HG03095 (cell line): ENCODE data around the gene TMEM72.

ENCODE experiments used
- ATAC-seq: cut with Tn5 transposase; IDR thresholded peaks from one replicate; pipeline ENCODE4 v1.9.1; 2021; ENCODE audit warnings: moderate library complexity; ENCODE audit not compliant: unreplicated experiment

The TMEM72 gene

GRCh38 chr10:44933451-44934321 is 22.5 kb downstream of the TMEM72 start:
- no peak for ATAC-seq

- ATAC-seq, result no peak
These were observed 23.5 kb downstream of the TMEM72 start for GRCh38 chr10:44934416-44935200.

GRCh38 chr10:44935201-44935965 is 24.2 kb downstream of the TMEM72 start:
- ATAC-seq, result no peak

- no peak for ATAC-seq
These were observed 24.8 kb downstream of the TMEM72 start for GRCh38 chr10:44935966-44936295.

DNA sequence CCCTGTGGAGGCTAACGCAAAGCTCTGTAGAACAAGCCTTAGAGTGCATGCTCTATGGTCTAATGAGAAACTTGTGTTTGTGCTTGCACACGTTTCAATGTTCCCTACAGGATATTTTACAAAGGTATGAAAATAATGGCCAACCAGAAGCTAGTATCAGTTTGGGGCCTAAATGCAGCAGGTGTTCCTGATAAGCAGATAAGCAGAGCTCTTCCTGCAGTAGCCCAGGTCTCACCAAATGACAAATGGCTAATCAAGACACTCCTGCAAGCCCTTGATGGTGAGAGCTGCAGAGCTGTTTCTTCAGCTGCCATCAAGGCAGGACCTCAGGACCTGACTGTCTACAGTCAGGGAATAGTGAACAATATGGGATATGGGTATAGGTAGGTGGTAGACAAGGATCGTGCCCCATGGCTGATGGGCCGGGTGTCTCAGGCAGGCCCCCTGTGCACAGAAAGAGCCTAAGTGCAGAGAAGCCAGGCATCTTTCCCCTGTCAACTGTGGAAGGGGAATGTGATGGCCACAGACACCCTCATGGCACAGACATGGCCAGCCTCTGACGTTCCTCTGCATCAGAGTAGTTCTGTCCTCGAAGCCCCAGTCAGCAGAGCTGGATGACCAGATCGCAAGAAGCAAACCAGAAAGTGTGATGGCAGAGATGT is 25.3 kb downstream of the TMEM72 start:
- no peak for ATAC-seq

DNA sequence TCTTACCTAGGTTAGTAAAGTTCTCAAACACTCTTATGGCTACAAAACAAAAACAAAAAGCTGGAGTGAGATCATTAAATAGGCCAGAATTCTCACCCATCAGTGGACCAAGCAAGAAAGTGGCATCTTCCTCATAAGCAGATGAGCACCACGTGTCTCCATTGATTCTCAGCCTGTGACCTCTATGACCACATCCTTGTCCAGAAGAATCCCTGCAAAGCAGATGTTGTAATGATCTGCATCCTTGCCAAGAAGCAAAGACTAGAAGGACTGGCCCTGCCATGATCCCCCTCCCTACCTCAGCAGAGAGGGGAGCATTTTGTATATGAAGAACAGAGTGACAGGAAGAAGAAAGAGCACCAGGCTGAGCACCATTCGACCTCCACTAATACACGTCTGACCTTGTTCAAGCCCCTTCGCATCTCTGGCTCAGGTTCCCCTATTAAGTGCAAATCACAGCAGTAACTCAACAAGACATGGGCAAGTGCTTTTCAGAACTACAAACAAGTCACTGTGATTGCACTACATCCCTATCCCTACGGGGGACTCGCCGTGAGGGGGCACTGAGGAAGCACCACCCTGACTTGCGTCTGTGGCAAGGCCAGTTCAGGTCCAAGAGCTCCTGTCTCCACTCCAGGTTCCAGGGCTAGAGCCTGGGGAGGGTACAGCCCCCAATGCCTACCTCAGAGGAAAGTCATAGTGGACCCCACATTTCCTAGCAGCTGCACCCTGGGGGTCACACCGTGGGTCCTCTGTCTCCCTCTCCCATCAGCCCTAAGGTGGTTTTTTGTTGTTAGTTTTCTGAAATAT is 26.3 kb downstream of the TMEM72 start:
- ATAC-seq, result no peak

GRCh38 chr10:44938956-44939355 is 27.8 kb downstream of the TMEM72 start:
- ATAC-seq, result no peak

DNA sequence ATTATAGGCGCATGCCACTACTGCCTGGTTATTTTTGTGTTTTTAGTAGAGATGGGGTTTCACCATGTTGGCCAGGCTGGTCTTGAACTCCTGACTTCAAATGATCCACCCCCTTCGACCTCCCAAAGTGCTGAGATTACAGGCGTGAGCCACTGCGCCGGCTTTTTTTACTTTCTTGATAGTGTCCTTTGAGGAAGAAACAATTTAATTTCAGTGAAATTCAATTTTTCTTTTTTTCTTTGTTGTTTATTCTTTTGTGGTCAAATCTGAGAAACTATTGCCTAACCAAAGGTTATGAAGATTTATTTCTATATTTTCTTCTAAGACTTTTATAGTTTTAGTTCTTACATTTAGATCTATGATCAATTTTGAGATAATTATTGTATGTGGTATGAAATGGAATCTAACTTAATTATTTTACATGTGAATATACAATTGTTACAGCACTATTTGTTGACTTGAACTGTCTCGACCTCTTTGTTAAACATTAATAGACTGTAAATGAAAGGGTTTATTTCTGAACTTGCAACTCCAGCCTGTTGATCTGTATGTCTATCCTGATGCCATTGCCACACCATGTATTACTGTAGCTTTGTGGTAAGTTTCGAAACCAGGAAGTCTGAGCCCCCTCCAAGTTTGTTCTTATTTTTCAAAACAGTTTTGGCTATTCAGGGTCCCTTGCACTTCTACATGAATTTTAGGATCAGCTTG is 28.7 kb downstream of the TMEM72 start:
- no peak for ATAC-seq

DNA sequence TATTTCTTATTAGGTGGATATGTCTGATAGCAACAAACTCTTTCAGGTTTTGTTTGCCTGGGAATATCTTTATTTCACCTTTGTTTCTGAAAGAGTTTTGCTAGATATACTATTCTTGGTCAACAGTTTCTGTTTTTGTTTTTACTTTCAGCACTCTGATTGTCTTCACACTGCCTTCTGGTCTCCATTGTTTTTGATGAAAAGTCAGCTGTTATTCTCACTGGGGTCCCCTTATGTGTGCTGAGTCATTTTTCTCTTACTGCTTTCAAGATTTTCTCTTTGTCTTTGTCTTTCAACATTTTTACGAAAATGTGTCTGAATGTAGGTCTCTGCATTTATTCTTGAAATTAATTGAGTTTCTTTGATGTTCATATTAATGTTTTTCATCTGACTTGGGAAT is 33.2 kb downstream of the TMEM72 start:
- no peak for ATAC-seq

DNA sequence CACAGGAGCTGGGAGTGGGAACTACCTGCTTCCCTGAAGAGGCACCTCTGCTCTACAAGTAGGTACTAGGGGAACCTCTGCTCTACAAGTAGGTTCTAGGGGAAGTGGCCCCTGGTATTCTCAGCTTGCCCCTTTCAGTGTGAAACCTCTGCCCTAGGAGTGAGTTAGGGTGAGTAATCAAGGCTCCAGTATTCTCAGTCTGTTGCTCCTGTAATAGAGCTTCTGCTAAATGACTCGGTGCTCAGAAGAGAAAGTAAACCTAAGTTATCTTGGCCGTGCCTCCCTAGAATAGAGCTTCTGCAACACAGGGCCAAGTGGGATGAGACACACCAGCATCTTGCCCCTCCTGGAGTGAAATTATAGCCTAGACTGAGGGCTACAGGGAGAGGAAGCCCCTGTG is 35.1 kb downstream of the TMEM72 start:
- peak; percentile 41 for ATAC-seq

DNA sequence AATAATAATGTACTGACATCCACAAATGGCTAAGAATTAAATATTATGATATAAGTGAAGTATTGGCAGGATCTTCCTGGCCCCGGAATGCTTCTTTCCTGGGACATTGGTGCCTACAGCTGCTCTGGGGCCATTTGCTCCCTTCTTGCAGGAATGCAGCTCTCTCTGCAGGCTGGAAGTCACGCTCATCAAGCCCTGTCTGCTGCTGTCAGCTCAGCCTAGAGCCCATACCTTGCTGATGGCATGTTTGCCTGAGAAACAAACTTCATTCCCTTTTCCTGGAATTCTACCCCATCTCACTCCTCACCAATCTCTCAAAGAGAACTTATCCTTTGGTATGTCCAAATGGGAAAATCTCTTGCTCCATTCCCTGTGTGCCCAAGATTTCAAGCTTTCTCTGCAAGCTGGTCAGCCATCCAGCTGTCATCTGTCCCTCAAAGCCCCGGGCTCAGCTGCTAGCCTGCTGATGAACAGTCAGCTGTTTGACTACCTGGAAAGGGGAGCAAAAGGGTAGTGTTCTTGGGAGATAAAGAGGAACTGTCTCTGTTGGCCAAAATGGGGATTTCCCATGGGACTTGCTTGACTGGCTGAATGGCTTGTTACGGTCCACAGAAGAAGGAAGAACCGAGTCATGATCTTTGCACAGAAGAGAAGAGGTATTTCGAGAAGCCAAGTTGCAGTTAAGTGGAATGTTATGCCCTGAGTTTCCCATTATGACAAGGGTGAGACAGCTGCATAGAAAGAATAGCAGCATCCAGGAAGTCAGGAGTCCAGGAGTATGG is 36.4 kb downstream of the TMEM72 start:
- ATAC-seq, result peak; percentile 65

DNA sequence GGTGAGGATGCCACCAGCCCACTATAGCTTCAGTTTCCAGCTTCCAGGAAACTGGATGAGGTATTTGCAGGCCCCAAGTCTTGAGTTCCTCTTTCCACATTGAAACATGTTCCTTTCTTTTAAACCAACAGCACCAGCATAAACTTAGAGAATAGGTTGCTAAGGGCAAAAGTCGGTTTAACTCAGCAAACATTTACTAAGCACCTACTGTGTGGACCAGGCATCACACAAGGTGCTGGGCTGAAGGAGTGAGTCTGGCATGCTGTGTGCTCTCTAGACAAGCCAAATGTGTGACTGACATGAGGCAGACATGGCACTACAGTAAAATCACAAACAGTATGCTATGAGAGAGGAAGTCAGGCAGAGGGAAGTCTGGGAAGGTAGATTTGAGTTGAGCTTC is 37.5 kb downstream of the TMEM72 start:
- no peak for ATAC-seq

GRCh38 chr10:44949127-44949802 is 38.1 kb downstream of the TMEM72 start:
- no peak for ATAC-seq

- ATAC-seq, result no peak
These were observed 38.8 kb downstream of the TMEM72 start for GRCh38 chr10:44949915-44950314.

DNA sequence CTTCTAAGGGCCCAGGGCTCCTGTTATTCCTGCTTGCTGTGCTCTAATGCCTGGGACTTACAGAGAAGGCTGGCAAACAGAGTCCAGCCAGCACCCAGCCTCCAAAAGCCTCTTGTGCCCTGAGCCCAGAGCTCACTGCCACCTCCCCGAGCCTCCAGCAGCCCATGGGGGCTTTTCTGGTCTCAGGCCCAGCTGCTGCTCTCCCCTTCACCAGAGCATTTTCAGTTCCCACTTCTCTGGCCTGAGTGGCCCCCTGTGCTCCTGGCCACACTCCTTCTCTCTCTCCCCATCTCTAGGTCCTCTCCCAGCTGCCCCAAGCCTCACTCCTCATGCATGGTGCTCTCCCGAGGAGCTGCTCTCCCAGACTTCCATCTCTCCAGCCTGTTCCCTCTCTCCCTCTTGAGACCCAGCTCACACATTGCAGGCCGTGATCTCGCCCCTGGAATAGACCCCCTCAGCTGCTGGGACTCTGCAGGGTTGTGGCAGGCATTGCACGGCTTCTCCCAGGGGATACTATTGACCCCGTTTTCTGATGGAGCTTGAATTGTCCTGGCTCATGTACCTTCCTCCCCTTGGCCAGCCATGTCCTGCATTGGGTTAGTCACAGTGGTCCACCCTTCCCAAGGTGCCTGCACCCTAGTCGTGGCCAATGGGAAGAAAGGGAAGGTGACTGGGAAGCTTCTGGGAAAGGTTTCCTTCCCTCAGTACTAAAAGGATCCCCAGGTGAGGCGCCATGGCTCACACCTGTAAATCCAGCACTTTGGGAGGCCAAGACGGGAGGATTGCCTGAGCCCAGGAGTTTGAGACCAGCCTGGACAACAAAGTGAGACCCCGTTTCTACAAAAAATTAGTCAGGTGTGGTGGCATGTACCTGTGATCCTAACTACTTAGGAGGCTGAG is 39.4 kb downstream of the TMEM72 start:
- peak; percentile 35 for ATAC-seq

DNA sequence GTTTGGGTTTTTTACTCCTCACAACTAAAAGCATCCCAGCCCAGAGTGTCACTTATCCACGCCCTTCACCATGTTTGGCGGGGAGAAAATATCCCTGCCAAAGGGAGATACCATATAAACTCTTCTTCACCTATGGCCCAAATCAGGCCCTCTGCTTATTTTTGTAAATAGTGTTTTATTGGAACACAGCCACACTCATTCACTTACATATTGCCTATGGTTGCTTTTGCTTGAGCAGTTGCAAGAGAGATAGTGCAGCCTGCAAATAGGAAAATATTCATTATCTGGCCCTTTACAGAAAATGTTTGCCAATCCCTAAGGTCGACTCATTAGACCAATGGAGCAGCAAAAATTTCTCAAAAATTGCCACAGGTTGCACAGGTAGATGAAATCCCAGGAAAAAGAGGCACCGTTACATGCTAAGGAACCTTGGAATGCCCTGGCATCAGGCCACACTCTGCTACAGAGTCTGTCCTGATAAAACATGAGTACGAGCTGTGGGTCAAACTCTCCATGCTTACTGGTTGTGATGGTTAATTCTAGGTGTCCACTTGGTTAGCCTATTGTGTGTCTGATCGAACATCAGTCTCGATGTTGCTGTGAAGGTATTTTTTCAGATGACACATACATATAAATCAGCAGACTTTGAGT is 40.6 kb downstream of the TMEM72 start:
- no peak for ATAC-seq

DNA sequence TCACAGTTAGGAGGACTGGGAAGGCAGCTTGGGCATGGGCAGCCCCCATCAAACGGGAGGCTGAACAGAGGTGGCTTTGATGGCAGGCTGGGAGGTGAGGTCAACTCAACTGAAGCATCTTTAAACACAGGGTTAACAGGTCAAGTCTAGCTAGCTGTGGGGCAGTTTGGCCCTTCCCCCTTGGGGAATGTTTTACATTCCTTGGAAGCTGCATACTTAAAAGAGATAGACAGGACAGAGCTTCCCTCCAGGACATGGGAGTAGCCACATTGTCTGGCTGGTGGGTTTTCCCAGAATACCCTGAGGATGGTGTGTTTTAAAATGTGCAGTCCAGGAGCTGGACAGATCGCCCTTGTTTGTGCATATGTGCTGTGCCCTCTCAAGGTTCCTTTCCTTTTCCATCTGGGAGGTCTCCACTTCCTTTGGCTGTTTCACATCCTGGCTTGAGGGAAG is 41.7 kb downstream of the TMEM72 start:
- no peak for ATAC-seq
